AG10803 (cell line): Measurements from ENCODE around the gene SLC12A6.
A peak's percentile ranks its signal among the peaks of the same experiment; 100 is the strongest.
"Not testable (repeated sequence)": the region's sequence is repeated elsewhere in the genome, so short reads cannot be mapped to it uniquely, and the experiment has no call there.

Experiments
- DNase-seq: peaks from one replicate; pipeline ENCODE4 v3.0.0; 2010; ENCODE audit warnings: low read depth
- H3K4me3 ChIP-seq: 2 replicates; pipeline ENCODE4 v1.5.1; 2011; ENCODE audit warnings: mild to moderate bottlenecking, low read length, control low read depth
- TF ChIP-seq, protein P1 (sequence below): conservative IDR thresholded peaks from 2 replicates; pipeline ENCODE4 v1.5.1; 2011; ENCODE audit warnings: mild to moderate bottlenecking, low read length, control low read depth, inconsistent platforms

Gene SLC12A6

GRCh38 chr15:34342737-34343575 lies 5.4 kb upstream of the SLC12A6 start, which contains the start of the genes NOP10 and NUTM1:
Gene NOP10, minus strand, starts transcription at chr15:34343136. Its CDS starts 63 bp downstream, at chr15:34343073.
Gene NUTM1, plus strand, starts transcription at chr15:34343315. Its CDS starts 382 bp downstream, at chr15:34343697.
- peak; percentile 91 for DNase-seq
- TF ChIP-seq, protein P1, sequence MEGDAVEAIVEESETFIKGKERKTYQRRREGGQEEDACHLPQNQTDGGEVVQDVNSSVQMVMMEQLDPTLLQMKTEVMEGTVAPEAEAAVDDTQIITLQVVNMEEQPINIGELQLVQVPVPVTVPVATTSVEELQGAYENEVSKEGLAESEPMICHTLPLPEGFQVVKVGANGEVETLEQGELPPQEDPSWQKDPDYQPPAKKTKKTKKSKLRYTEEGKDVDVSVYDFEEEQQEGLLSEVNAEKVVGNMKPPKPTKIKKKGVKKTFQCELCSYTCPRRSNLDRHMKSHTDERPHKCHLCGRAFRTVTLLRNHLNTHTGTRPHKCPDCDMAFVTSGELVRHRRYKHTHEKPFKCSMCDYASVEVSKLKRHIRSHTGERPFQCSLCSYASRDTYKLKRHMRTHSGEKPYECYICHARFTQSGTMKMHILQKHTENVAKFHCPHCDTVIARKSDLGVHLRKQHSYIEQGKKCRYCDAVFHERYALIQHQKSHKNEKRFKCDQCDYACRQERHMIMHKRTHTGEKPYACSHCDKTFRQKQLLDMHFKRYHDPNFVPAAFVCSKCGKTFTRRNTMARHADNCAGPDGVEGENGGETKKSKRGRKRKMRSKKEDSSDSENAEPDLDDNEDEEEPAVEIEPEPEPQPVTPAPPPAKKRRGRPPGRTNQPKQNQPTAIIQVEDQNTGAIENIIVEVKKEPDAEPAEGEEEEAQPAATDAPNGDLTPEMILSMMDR, result peak; percentile 96
- H3K4me3 ChIP-seq, result peak within 1 kb of the TSS; percentile 99

DNA sequence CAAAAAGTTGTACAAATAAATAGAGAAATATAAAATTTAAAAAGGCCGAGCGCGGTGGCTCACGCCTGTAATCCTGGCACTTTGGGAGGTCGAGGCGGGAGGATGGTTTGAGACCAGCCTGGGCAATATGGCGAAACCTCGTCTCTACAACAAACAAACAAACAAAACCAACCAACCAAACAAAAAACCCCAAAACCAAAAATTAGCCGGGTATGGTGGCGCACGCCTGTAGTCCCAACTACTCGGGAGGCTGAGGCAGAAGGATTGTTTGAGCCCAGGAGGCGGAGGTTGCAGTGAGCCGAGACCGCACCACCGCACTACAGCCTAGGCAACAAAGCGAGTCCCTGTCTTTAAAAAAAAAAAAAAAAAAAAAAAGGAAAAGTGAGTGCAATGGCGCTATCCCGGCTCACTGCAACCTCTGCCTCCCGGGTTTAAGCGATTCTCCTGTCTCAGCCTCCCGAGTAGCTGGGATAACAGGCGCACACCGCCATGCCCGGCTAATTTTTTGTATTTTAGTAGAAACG lies 4.7 kb upstream of the SLC12A6 start:
- peak overlapping the region; percentile 99 for H3K4me3 ChIP-seq
- DNase-seq, result not testable (repeated sequence)

- TF ChIP-seq, protein P1, result no peak
- H3K4me3 ChIP-seq, result peak overlapping the region; percentile 99
- no peak for DNase-seq
These were observed 4.0 kb upstream of the SLC12A6 start for GRCh38 chr15:34341381-34342212.

DNA sequence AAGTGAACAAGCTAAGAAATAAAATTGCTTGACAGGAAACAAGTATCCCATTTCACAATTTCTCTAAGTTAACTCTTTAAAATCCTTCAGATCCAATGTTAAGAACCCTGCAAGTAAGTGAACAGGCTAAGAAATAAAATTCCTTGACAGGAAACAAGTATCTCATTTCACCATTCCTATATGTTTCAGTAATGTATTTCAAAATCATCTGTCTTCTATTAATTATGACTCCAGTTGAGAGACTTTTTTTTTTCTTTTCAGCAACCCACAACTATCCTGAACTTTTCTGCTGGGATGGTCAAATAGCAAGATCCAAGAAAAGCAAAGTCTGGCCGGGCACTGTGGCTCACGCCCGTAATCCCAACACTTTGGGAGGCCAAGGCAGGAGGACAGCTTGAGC lies 2.4 kb upstream of the SLC12A6 start:
- TF ChIP-seq, protein P1, result no peak
- no peak for DNase-seq
- no peak overlapping the region for H3K4me3 ChIP-seq

- DNase-seq, result no peak
- TF ChIP-seq, protein P1, result no peak
- H3K4me3 ChIP-seq, result peak overlapping the region; percentile 46
These were observed 766 bp upstream of the SLC12A6 start for GRCh38 chr15:34338347-34338746.

DNA sequence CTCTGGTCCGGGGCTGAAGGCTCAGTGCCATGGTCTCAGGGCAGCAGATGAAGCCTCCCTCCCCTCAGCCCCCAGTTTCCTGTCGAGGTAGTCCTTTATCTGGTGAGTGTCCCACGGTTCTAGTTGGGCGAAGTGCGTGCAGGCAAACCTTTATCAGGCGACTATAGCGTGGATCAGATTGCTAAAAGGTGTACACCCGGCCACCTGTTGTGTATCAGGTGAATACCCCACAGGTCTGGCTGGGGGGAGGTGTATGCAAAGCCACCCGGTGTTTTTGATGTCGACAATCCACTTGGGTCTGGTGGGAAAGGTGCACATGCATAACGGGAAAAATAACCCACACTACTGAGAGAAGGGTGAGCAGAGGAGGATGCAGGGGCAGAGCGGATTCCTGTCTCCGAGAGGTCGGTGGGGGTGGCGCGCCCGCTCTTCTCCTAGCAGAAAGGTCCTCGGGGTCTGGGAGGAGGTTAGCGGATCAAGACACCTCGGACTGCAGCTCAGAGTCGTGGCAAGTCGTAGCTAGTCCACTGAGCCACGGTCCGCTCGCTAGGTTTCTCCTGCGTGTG lies 507 bp downstream of the SLC12A6 start:
- TF ChIP-seq, protein P1, result no peak
- peak overlapping the region; percentile 93 for H3K4me3 ChIP-seq
- no peak for DNase-seq
